Neural progenitor cell (in vitro differentiated cells): ENCODE results near the gene KRT76.

Experiments used
- CTCF ChIP-seq: fragments of 200-600 bp; sonication (generic); IDR thresholded peaks from 2 replicates; pipeline ENCODE4 v1.5.1; 2017; ENCODE audit warnings: antibody characterized with exemption, mild to moderate bottlenecking
- EZH2 ChIP-seq: fragments of 200-600 bp; sonication (generic); IDR thresholded peaks from 2 replicates; pipeline ENCODE4 v1.6.1; 2017; ENCODE audit warnings: antibody characterized with exemption, mild to moderate bottlenecking, moderate library complexity
- EZH2phosphoT487 ChIP-seq: fragments of 200-600 bp; sonication (generic); IDR thresholded peaks from 2 replicates; pipeline ENCODE4 v1.6.1; 2017; ENCODE audit warnings: antibody characterized with exemption

DNA sequence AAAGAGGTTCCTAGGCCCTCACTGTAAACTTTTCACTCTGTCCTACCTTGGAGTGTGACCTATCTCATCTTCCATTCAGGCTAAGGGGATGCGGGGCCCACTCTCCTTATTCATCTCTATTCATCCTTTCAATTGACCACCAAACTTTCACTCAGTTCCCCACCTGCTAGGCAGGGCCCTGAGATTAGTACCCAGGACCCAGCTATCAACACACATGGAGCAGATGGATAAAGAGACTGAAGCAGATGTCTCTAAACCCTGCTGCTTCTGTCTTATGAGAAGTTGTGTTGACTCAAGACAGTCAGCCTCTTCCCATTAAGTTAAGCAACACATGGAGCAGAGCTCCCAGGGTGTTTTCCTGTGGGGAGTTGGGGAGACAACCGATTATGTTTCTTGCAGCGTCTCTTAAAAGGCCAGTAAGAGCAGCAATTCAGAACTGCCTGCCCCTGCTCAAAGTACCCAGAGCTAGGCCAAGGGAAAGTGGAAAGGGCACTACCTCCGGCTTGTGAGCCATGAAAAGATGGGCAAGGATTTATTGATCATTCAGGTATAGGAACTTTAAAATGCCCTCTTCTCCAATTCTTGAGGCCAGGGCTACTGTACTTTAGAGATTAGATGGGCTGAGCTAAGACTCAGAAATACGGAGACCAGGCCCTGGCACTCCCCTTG is 10.7 kb downstream of the KRT76 start:
- no peak for TF ChIP-seq CTCF
- TF ChIP-seq EZH2, result no peak
- TF ChIP-seq EZH2phosphoT487, result no peak
